OCI-LY7 (cell line): ENCODE results near the gene LRRC9. TPM values are rescaled to one million over a fixed set of nuclear protein-coding genes. Genes with fewer than 3 reads are reported as not detected.

Source experiments
- BruUV-seq: library from RNA; stranded (reverse); fragments of 400-500 nt; replicated peaks from 2 replicates; lab custom pipeline; 2021; lab: Mats Ljungman, UMichigan
- CTCF ChIA-PET: fragments of 300-600 bp; sonication (Branson Sonifier 250); formaldehyde crosslinking; loops from one replicate; lab custom pipeline; 2022; ENCODE audit warnings: antibody characterized with exemption; ENCODE audit not compliant: unreplicated experiment; lab: Charles Lee
- POLR2A ChIA-PET: fragments of 300-600 bp; sonication (Branson Sonifier 250); formaldehyde crosslinking; loops from one replicate; lab custom pipeline; 2022; ENCODE audit warnings: antibody characterized with exemption; lab: Charles Lee
- DNase-seq: peaks from one replicate; pipeline ENCODE4 v3.0.0-alpha.2; 2015; ENCODE audit warnings: low spot score
- H2AFZ ChIP-seq: fragments of 200-600 bp; sonication (generic), shearing (Covaris generic); 2 replicates; pipeline ENCODE4 v1.6.1; 2014; ENCODE audit warnings: mild to moderate bottlenecking, antibody characterized with exemption, low read length, moderate library complexity
- H3K27ac ChIP-seq: fragments of 200-600 bp; sonication (generic); 2 replicates; pipeline ENCODE4 v1.5.1; 2014; ENCODE audit warnings: mixed run types, low read depth, mild to moderate bottlenecking, moderate library complexity, low read length, inconsistent platforms; ENCODE audit not compliant: poor library complexity, severe bottlenecking
- H3K36me3 ChIP-seq: fragments of 200-600 bp; sonication (generic); 2 replicates; pipeline ENCODE4 v1.6.1; 2014; ENCODE audit warnings: mild to moderate bottlenecking, antibody characterized with exemption, low read length, moderate library complexity, mixed read lengths; ENCODE audit not compliant: insufficient read depth
- H3K4me1 ChIP-seq: fragments of 200-600 bp; sonication (generic); 2 replicates; pipeline ENCODE4 v1.5.1; 2014; ENCODE audit warnings: mild to moderate bottlenecking, low read length; ENCODE audit not compliant: insufficient read depth, poor library complexity, severe bottlenecking
- H3K4me2 ChIP-seq: fragments of 200-600 bp; sonication (generic); 2 replicates; pipeline ENCODE4 v1.6.1; 2014; ENCODE audit warnings: mild to moderate bottlenecking, low read length
- H3K4me3 ChIP-seq: fragments of 200-600 bp; sonication (generic); 2 replicates; pipeline ENCODE4 v1.5.1; 2014; ENCODE audit warnings: mild to moderate bottlenecking, low read depth, low read length; ENCODE audit not compliant: poor library complexity, severe bottlenecking
- H3K79me2 ChIP-seq: fragments of 200-600 bp; sonication (generic); 2 replicates; pipeline ENCODE4 v1.6.1; 2016; ENCODE audit warnings: low read depth, mild to moderate bottlenecking, low read length, moderate library complexity, mixed read lengths; ENCODE audit not compliant: insufficient read depth
- H3K9me2 ChIP-seq: fragments of 200-600 bp; sonication (generic); 2 replicates; pipeline ENCODE4 v1.6.1; 2016; ENCODE audit warnings: mild to moderate bottlenecking, low read length, mixed read lengths; ENCODE audit not compliant: insufficient read depth
- H3K9me3 ChIP-seq: fragments of 200-600 bp; sonication (generic); 2 replicates; pipeline ENCODE4 v1.6.1; 2014; ENCODE audit warnings: mild to moderate bottlenecking, mixed run types, low read length, mixed read lengths
- H4K20me1 ChIP-seq: fragments of 200-600 bp; sonication (generic); 2 replicates; pipeline ENCODE4 v1.6.1; 2014; ENCODE audit warnings: mild to moderate bottlenecking, antibody characterized with exemption, low read length, moderate library complexity, mixed read lengths; ENCODE audit not compliant: insufficient read depth
- EZH2phosphoT487 ChIP-seq: fragments of 200-600 bp; sonication (generic); IDR thresholded peaks from 2 replicates; pipeline ENCODE4 v1.6.1; 2018; ENCODE audit warnings: low read depth, borderline replicate concordance, mild to moderate bottlenecking, mixed run types, antibody characterized with exemption, low read length, moderate library complexity, mixed read lengths
- intact Hi-C: fragments of 100-400 bp; cut with micrococcal nuclease; formaldehyde crosslinking; loops from one replicate; pipeline ENCODE4 v1.10.0; 2022; ENCODE audit not compliant: unreplicated experiment
- total RNA-seq, 2 experiments: library from RNA; depleted of rRNA in 1 of 2; stranded (reverse); fragments of >200 nt in 1 of 2; shearing (Covaris generic) in 1 of 2; gene quantifications; 2 replicates each; pipeline ENCODE4 v1.2.3, GENCODE V29; 2014 to 2022
- TF ChIP-seq, protein P1 (sequence below): fragments of 200-600 bp; sonication (generic); conservative IDR thresholded peaks from 2 replicates; pipeline ENCODE4 v1.5.1; 2014; ENCODE audit warnings: mild to moderate bottlenecking, antibody characterized with exemption, low read length, moderate library complexity, mixed read lengths

The LRRC9 gene
- total RNA-seq, 2 experiments from 2014 or later: 0.65 TPM; not detected in 1

DNA sequence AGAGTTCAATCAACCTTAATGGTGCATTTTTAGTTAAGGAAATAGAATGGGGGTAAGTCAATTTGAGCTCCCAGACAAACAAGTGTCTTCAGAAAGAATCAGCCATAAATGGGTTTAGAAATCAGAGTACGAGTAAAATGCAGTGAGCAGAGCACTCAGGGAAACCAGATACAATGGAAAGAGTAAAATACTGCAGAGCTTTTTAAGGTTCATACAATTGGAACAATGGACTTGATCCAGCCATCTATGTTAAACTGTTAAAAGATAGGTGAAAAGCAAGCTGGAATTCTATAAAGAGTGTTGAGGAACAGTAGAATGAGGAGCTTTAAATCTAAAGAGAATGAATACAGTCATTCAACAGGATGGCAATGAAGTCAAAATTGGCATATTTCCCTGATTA, 147.9 kb downstream of the LRRC9 start:
- ChIA-PET POLR2A (interaction anchor here (0.5 to 1.0 kb wide), 5 partner anchors 23 to 1257 kb away, joined by 3 to 5 read pairs (median 3); no protein-coding TSS in a partner anchor), CTCF (no interaction called here)
- no peaks in the 10 kb centered on the region for H4K20me1 ChIP-seq
- no peaks in the 10 kb centered on the region for H3K9me3 ChIP-seq
- H3K79me2 ChIP-seq: no peaks in the 10 kb centered on the region
- no peaks in the 10 kb centered on the region for H3K4me1 ChIP-seq
- no peaks in the 10 kb centered on the region for H3K9me2 ChIP-seq
- DNase-seq: no peak
- no TSS peak for BruUV-seq
- no peak for TF ChIP-seq EZH2phosphoT487
- TF ChIP-seq, protein P1, sequence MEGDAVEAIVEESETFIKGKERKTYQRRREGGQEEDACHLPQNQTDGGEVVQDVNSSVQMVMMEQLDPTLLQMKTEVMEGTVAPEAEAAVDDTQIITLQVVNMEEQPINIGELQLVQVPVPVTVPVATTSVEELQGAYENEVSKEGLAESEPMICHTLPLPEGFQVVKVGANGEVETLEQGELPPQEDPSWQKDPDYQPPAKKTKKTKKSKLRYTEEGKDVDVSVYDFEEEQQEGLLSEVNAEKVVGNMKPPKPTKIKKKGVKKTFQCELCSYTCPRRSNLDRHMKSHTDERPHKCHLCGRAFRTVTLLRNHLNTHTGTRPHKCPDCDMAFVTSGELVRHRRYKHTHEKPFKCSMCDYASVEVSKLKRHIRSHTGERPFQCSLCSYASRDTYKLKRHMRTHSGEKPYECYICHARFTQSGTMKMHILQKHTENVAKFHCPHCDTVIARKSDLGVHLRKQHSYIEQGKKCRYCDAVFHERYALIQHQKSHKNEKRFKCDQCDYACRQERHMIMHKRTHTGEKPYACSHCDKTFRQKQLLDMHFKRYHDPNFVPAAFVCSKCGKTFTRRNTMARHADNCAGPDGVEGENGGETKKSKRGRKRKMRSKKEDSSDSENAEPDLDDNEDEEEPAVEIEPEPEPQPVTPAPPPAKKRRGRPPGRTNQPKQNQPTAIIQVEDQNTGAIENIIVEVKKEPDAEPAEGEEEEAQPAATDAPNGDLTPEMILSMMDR: no peak
- no peak overlapping the region for H3K4me2 ChIP-seq
- intact Hi-C loops: no loop called here
- H3K36me3 ChIP-seq: no peaks in the 10 kb centered on the region
- no peak overlapping the region for H3K4me3 ChIP-seq
- H3K27ac ChIP-seq: no peak overlapping the region
- H2AFZ ChIP-seq: no peak overlapping the region; the same call in 1 of the 2 replicates

GRCh38 chr14:60079723-60080122, 159.8 kb downstream of the LRRC9 start:
- CTCF ChIA-PET: no interaction called here
- H2AFZ ChIP-seq: no peak overlapping the region
- H3K9me2 ChIP-seq: no peaks in the 10 kb centered on the region
- intact Hi-C loops: no loop called here
- no peak for TF ChIP-seq EZH2phosphoT487
- TF ChIP-seq, protein P1: peak; percentile 46
- H3K27ac ChIP-seq: no peak overlapping the region
- no peak for DNase-seq
- no peaks in the 10 kb centered on the region for H4K20me1 ChIP-seq
- no peaks in the 10 kb centered on the region for H3K36me3 ChIP-seq
- H3K79me2 ChIP-seq: no peaks in the 10 kb centered on the region
- no peaks in the 10 kb centered on the region for H3K4me1 ChIP-seq
- H3K4me2 ChIP-seq: no peak overlapping the region
- POLR2A ChIA-PET: interaction anchor here (0.7 to 0.9 kb wide), 2 partner anchors 11 to 50 kb away, joined by 3 to 4 read pairs; no protein-coding TSS in a partner anchor
- no TSS peak for BruUV-seq
- H3K4me3 ChIP-seq: no peak overlapping the region
- H3K9me3 ChIP-seq: no peaks in the 10 kb centered on the region; the same call in 1 of the 2 replicates

GRCh38 chr14:60085085-60085484, 165.1 kb downstream of the LRRC9 start:
- DNase-seq: no peak
- Histone ChIP-seq H3K9me3 (no peaks in the 10 kb centered on the region; the same call in 1 of the 2 replicates), H3K4me3 (no peak overlapping the region), H3K4me1 (no peaks in the 10 kb centered on the region), H3K27ac (no peak overlapping the region), H3K4me2 (no peak overlapping the region), H3K9me2 (no peaks in the 10 kb centered on the region), H4K20me1 (no peaks in the 10 kb centered on the region), H3K36me3 (no peaks in the 10 kb centered on the region), H2AFZ (no peak overlapping the region), H3K79me2 (no peaks in the 10 kb centered on the region)
- BruUV-seq: no TSS peak
- POLR2A ChIA-PET: no interaction called here
- CTCF ChIA-PET: no interaction called here
- no peak for TF ChIP-seq EZH2phosphoT487
- TF ChIP-seq, protein P1: no peak
- intact Hi-C loops: no loop called here
